ENCODE data around the gene CALCOCO2. TPM values are rescaled to one million over a fixed set of nuclear protein-coding genes. Genes with fewer than 3 reads are reported as not detected.

The CALCOCO2 gene
- total and polyA plus RNA-seq, 2 of the 13 experiments (the other 11 are each of a cell fraction or from before 2014, with no cell fraction given): 72.9 to 111 TPM

- TF ChIP-seq KLF6 (CRISPR knock-in tag; IDR thresholded peaks at IDR 0.05) (peak; percentile 79; the same call in 1 of the 2 replicates), ZNF24 (IDR thresholded peaks at IDR 0.05) (peak; percentile 80; the same call in 1 of the 2 replicates), ZNF557 (CRISPR knock-in tag; IDR thresholded peaks at IDR 0.05) (no peak), ZFP91 (CRISPR knock-in tag; IDR thresholded peaks at IDR 0.05; ENCODE audit: borderline replicate concordance) (peak; percentile 95), SMARCC2 (IDR thresholded peaks at IDR 0.05) (peak; percentile 90), U2AF2 (IDR thresholded peaks at IDR 0.05; ENCODE audit: low read depth, low read length) (no peak; the same call in 1 of the 2 replicates), KAT8 (CRISPR knock-in tag; IDR thresholded peaks at IDR 0.05) (peak; percentile 90), ZNF30 (CRISPR knock-in tag; IDR thresholded peaks at IDR 0.05) (no peak), SPEN (CRISPR knock-in tag; IDR thresholded peaks at IDR 0.05; ENCODE audit: low read depth) (peak; percentile 97), HOXA9 (CRISPR knock-in tag; IDR thresholded peaks at IDR 0.05; ENCODE audit: borderline replicate concordance) (no peak), KLF9 (CRISPR knock-in tag; IDR thresholded peaks at IDR 0.05; ENCODE audit: low read depth) (peak; percentile 53; the same call in 1 of the 2 replicates), ZBTB2 (CRISPR knock-in tag; IDR thresholded peaks at IDR 0.05; ENCODE audit: low read depth) (no peak), ZNF570 (CRISPR knock-in tag; IDR thresholded peaks at IDR 0.05; ENCODE audit: borderline replicate concordance) (no peak), FUBP1 (CRISPR knock-in tag; IDR thresholded peaks at IDR 0.05; ENCODE audit: borderline replicate concordance) (no peak), ZNF251 (CRISPR knock-in tag; IDR thresholded peaks at IDR 0.05) (no peak), ZNF75D (CRISPR knock-in tag; IDR thresholded peaks at IDR 0.05; ENCODE audit: borderline replicate concordance) (no peak), MTF1 (CRISPR knock-in tag; IDR thresholded peaks at IDR 0.05) (no peak), CENPBD1 (CRISPR knock-in tag; IDR thresholded peaks at IDR 0.05; ENCODE audit: borderline replicate concordance, low read depth) (no peak), PAF1 (CRISPR knock-in tag; IDR thresholded peaks at IDR 0.05) (no peak), PCBP2 (optimal IDR thresholded peaks at IDR 0.05; ENCODE audit: low read depth, low read length, poor library complexity, severe bottlenecking) (no peak)
- TF ChIP-seq, protein P1, sequence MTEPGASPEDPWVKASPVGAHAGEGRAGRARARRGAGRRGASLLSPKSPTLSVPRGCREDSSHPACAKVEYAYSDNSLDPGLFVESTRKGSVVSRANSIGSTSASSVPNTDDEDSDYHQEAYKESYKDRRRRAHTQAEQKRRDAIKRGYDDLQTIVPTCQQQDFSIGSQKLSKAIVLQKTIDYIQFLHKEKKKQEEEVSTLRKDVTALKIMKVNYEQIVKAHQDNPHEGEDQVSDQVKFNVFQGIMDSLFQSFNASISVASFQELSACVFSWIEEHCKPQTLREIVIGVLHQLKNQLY (CRISPR knock-in tag; IDR thresholded peaks at IDR 0.05): peak; percentile 91
- TF ChIP-seq, protein P2, sequence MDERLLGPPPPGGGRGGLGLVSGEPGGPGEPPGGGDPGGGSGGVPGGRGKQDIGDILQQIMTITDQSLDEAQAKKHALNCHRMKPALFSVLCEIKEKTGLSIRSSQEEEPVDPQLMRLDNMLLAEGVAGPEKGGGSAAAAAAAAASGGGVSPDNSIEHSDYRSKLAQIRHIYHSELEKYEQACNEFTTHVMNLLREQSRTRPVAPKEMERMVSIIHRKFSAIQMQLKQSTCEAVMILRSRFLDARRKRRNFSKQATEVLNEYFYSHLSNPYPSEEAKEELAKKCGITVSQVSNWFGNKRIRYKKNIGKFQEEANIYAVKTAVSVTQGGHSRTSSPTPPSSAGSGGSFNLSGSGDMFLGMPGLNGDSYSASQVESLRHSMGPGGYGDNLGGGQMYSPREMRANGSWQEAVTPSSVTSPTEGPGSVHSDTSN (CRISPR knock-in tag; IDR thresholded peaks at IDR 0.05): peak; percentile 67
- TF ChIP-seq, protein P3, sequence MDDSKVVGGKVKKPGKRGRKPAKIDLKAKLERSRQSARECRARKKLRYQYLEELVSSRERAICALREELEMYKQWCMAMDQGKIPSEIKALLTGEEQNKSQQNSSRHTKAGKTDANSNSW (CRISPR knock-in tag; IDR thresholded peaks at IDR 0.05; ENCODE audit: borderline replicate concordance): no peak
These were observed 40.9 kb downstream of the CALCOCO2 start (continued) for GRCh38 chr17:48871551-48872351.
